AG04450 (cell line): ENCODE data around the gene ASB10. TPM values are rescaled to one million over a fixed set of nuclear protein-coding genes. Genes with fewer than 3 reads are reported as not detected.

Experiments used
- CTCF ChIA-PET: fragments of 300-600, 350-600 bp; formaldehyde crosslinking; extraction: SDS; loops from one replicate; lab custom pipeline; 2022; ENCODE audit warnings: antibody characterized with exemption, inconsistent platforms; lab: Charles Lee
- POLR2A ChIA-PET: fragments of 350-600 bp; formaldehyde crosslinking; extraction: SDS; loops from one replicate; lab custom pipeline; 2021; ENCODE audit warnings: antibody characterized with exemption, inconsistent platforms; lab: Yijun Ruan, JAX
- DNase-seq: peaks from one replicate; pipeline ENCODE4 v3.0.0-alpha.2; 2011; ENCODE audit warnings: low read depth, low spot score
- H3K27ac ChIP-seq: one replicate; pipeline ENCODE4 v1.5.1; 2012; ENCODE audit warnings: low read depth, low read length, control low read depth
- H3K27me3 ChIP-seq: one replicate; pipeline ENCODE4 v1.6.0; 2012; ENCODE audit warnings: low read length; ENCODE audit not compliant: control insufficient read depth, insufficient read depth
- H3K4me3 ChIP-seq: 2 replicates; pipeline ENCODE4 v1.5.1; 2011; ENCODE audit warnings: mild to moderate bottlenecking, low read depth, low read length, control low read depth
- H3K9me3 ChIP-seq: 2 replicates; pipeline ENCODE4 v1.5.1; 2012; ENCODE audit warnings: low read length; ENCODE audit not compliant: control insufficient read depth, insufficient read depth
- CTCF ChIP-seq: IDR thresholded peaks from 2 replicates; pipeline ENCODE4 v1.5.1; 2011; ENCODE audit warnings: low read depth, low read length, control low read depth, inconsistent platforms
- polyA plus RNA-seq: library from polyadenylated mRNA; depleted of rRNA; stranded (reverse); fragments of >200 nt; gene quantifications from 2 replicates; pipeline ENCODE4 v1.2.3, GENCODE V29; 2011

The ASB10 gene
- polyA plus RNA-seq, 1 experiment: not detected

GRCh38 chr7:151135866-151136843 lies 50.9 kb downstream of the ASB10 start:
- no peak for DNase-seq
- H3K9me3 ChIP-seq: no peaks in the 10 kb centered on the region
- POLR2A ChIA-PET: no interaction called here
- H3K27ac ChIP-seq: no peak overlapping the region
- CTCF ChIA-PET: interaction anchor here (1.1 kb wide), 2 partner anchors 12 to 36 kb away, joined by 3 to 5 read pairs; no protein-coding TSS in a partner anchor
- H3K4me3 ChIP-seq: no peak overlapping the region
- no peak for TF ChIP-seq CTCF
- H3K27me3 ChIP-seq: no peaks in the 10 kb centered on the region

- POLR2A ChIA-PET: no interaction called here
- TF ChIP-seq CTCF: no peak
- Histone ChIP-seq H3K4me3 (no peak overlapping the region), H3K27ac (no peak overlapping the region), H3K9me3 (no peaks in the 10 kb centered on the region), H3K27me3 (no peaks in the 10 kb centered on the region)
- CTCF ChIA-PET: interaction anchor here (1.1 kb wide), 2 partner anchors 11 to 37 kb away, joined by 3 to 5 read pairs; no protein-coding TSS in a partner anchor
- DNase-seq: no peak
These were observed 51.6 kb downstream of the ASB10 start for GRCh38 chr7:151135525-151135845.

- CTCF ChIA-PET: interaction anchor here (1.1 kb wide), 2 partner anchors 11 to 37 kb away, joined by 3 to 5 read pairs; no protein-coding TSS in a partner anchor
- POLR2A ChIA-PET: no interaction called here
- Histone ChIP-seq H3K9me3 (no peaks in the 10 kb centered on the region), H3K27me3 (no peaks in the 10 kb centered on the region), H3K27ac (no peak overlapping the region), H3K4me3 (no peak overlapping the region)
- TF ChIP-seq CTCF: no peak
- no peak for DNase-seq
These were observed 52.1 kb downstream of the ASB10 start for GRCh38 chr7:151134743-151135524.

GRCh38 chr7:151133986-151134742 lies 52.9 kb downstream of the ASB10 start:
- Histone ChIP-seq H3K27ac (no peak overlapping the region), H3K4me3 (no peak overlapping the region), H3K27me3 (no peaks in the 10 kb centered on the region), H3K9me3 (no peaks in the 10 kb centered on the region)
- CTCF ChIA-PET: no interaction called here
- no peak for TF ChIP-seq CTCF
- DNase-seq: no peak
- POLR2A ChIA-PET: no interaction called here
